Skin of body (tissue), 2 donors: Measurements from ENCODE around the gene FBXO33. TPM values are rescaled to one million over a fixed set of nuclear protein-coding genes. Genes with fewer than 3 reads are reported as not detected.

Experiments
- DNase-seq: peaks from one replicate; lab custom pipeline; 2025; lab: John Stamatoyannopoulos, UW
- total RNA-seq: library from RNA; depleted of rRNA; stranded (reverse); fragments of >200 nt; gene quantifications from one replicate; pipeline ENCODE4 v1.2.3, GENCODE V29; 2014

FBXO33 gene
- total RNA-seq, 1 donor from 2014 or later: 12.3 TPM

- peak; percentile 1 for DNase-seq
Observed at GRCh38 chr14:39431416-39432178, 636 bp downstream of the FBXO33 start.

GRCh38 chr14:39430762-39431415, 1.3 kb downstream of the FBXO33 start:
- DNase-seq: no peak

- DNase-seq: no peak
Observed at GRCh38 chr14:39428118-39428517, 4.1 kb downstream of the FBXO33 start.

GRCh38 chr14:39426605-39427004, 5.6 kb downstream of the FBXO33 start:
- DNase-seq: no peak

DNA sequence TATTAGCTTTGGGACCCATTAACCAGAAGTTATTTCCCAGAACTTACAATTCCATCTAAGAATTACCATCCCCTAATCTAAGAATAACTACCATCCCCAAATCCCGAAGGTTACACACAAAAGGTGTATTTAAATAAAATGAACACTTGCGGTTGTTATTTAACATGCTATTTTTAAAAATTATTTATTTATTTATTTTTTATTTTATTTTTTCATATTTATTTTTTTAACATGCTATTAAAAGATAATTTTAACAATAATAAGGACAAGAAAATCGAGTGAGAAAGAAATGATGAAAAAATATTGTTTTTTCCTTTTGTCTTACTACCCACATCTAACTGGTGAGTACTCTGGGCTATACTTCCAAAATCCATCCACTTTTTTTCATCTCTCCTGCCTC, 6.3 kb downstream of the FBXO33 start:
- no peak for DNase-seq

GRCh38 chr14:39423793-39424192, 8.4 kb downstream of the FBXO33 start:
- DNase-seq: no peak

DNA sequence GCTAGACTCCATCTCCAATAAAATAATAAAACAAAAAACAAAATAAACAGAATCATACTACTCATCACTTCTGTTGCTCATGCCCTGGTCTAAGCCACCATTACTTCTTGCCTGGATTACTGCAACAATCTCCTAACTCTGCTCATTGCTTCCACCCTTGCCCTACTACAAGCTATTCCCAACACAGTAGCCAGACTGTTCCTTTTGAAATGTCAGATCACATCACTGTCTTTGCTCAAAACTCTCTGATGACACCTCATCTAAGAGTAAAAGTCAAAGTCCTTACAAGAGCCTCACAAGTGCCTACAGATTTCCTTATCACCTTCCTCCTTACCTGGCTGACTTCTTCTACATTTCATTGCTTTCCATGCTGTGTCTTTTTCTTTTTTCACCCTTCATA, 10.0 kb downstream of the FBXO33 start:
- DNase-seq: no peak

- DNase-seq: no peak
Observed at GRCh38 chr14:39419272-39419671, 13.0 kb downstream of the FBXO33 start.

GRCh38 chr14:39417014-39417413, 15.2 kb downstream of the FBXO33 start:
- no peak for DNase-seq

GRCh38 chr14:39416072-39416471, 16.2 kb downstream of the FBXO33 start:
- no peak for DNase-seq

DNA sequence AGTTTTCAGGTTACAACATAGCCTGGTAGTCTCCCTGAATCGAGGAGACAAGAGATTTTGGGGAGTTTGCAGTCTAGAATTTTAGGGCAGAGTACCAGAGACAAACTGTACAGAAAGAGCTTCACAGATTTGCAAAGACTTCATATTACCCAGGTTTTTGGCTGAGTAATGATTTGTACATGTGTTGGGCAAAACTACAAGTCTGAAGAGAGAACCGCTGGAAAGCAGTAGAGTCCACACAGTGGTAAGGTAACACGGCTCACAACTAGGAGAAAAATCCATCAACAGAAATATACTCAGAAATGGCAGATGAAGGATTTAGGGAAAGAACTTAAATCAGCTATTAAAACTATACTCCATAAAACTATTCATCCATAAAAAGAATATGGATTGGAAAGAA, 25.7 kb downstream of the FBXO33 start:
- no peak for DNase-seq

DNA sequence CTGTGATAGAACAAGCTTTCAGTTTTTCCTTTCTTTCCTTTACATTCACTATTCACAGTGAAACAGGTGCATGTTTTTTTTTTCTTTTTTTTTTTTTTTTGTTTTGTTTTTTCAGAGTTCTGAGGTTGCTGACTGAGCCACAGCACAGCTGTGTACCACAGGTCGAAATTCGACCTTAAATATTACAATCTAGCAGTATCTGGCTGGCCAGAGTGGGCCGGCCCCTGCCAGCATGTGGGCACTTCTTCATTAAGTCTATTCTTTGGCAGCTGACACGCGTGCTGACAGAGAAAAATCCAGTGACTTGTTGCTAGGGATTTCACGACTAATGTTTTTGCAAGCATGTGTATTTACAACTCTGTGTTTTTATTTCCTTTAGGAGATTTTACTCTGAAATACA, 33.9 kb downstream of the FBXO33 start:
- no peak for DNase-seq

- no peak for DNase-seq
Observed at GRCh38 chr14:39396448-39396847, 35.8 kb downstream of the FBXO33 start.

- DNase-seq: no peak
Observed at GRCh38 chr14:39395555-39396254, 36.5 kb downstream of the FBXO33 start.

- DNase-seq: no peak
Observed at GRCh38 chr14:39393289-39393688, 38.9 kb downstream of the FBXO33 start.

GRCh38 chr14:39384177-39384576, 48.1 kb downstream of the FBXO33 start:
- DNase-seq: no peak

DNA sequence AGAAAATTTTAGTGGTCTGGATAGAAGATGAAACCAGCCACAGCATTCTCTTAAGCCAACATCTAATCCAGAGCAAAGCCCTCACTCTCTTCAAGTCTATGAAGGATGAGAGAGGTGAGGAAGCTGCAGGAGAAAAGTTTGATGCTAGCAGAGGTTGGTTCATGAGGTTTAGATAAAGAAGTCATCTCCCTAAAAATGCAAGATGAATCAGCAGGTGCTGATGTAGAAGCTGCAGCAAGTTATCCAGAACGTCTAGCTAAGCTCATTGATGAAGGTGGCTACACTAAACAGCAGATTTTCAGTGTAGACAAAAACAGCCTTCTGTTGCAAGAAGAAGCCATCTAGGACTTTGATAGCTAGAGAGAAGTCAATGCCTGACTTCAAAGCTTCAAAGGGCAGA, 48.5 kb downstream of the FBXO33 start:
- no peak for DNase-seq

GRCh38 chr14:39383026-39383660, 49.1 kb downstream of the FBXO33 start:
- DNase-seq: no peak

DNA sequence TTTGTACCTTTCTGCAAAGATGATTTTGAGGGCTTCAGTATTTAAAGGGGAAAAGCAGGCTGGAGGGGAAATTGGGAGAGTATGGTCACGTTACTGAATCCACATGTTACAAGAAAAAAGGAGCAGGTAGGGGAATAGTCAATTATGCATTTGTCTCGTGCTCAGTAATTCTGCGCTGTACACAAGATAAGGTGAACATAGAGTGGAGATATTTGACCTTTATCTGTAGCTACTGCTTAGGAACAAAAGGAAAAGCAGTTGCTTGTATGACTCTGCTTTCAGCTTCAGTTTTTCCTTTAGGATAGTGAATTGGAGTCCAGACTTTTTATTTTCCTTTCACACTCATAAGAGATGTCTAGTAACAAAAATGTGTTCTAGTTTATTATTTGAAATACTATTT, 49.8 kb downstream of the FBXO33 start:
- DNase-seq: no peak

DNA sequence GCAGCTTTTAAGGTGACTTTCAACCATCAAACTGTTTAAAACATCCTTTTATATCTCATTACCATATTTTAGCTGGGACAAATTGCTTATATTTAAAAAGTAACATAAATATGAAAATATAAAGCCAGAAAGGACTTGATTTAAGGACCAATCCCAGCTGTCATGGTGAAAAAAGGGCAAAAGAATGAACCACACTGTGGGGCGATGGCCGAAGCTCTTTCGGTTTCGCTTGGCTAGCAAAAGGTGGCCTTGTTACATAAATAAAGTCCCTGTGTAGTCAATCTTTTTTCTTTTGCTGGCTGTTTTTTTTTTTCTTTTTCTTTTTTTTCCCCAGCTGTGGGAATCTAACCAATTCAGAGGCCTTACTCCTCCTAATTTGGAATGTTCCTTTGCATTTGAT, 50.9 kb downstream of the FBXO33 start:
- no peak for DNase-seq

GRCh38 chr14:39376667-39377403, 55.4 kb downstream of the FBXO33 start:
- no peak for DNase-seq
